ENCODE data around the gene LRIG3.

Gene LRIG3

GRCh38 chr12:58932806-58933681, 12.7 kb upstream of the LRIG3 start:
- DNase-seq = no peak

GRCh38 chr12:58931518-58931917, 11.2 kb upstream of the LRIG3 start:
- no peak for DNase-seq

GRCh38 chr12:58930770-58931324, 10.5 kb upstream of the LRIG3 start:
- DNase-seq = no peak

GRCh38 chr12:58927120-58927519, 6.8 kb upstream of the LRIG3 start:
- DNase-seq = no peak

- no peak for DNase-seq
Measured at GRCh38 chr12:58926586-58926985, 6.3 kb upstream of the LRIG3 start.

GRCh38 chr12:58925751-58926150, 5.4 kb upstream of the LRIG3 start:
- DNase-seq = no peak

GRCh38 chr12:58925111-58925611, 4.9 kb upstream of the LRIG3 start:
- no peak for DNase-seq

- DNase-seq = no peak
Measured at GRCh38 chr12:58924652-58925051, 4.3 kb upstream of the LRIG3 start.

GRCh38 chr12:58923781-58924180, 3.5 kb upstream of the LRIG3 start:
- DNase-seq = no peak

GRCh38 chr12:58922849-58923248, 2.5 kb upstream of the LRIG3 start:
- no peak for DNase-seq

- DNase-seq = no peak
Measured at GRCh38 chr12:58920961-58921861, 907 bp upstream of the LRIG3 start.

- peak; percentile 75 for DNase-seq
Measured at GRCh38 chr12:58919231-58920101, 838 bp downstream of the LRIG3 start.

- DNase-seq = no peak
Measured at GRCh38 chr12:58918469-58918844, 1.8 kb downstream of the LRIG3 start.

GRCh38 chr12:58917699-58918468, 2.4 kb downstream of the LRIG3 start:
- DNase-seq = no peak

- peak; percentile 81 for DNase-seq
Measured at GRCh38 chr12:58916921-58917511, 3.3 kb downstream of the LRIG3 start.

- DNase-seq = no peak
Measured at GRCh38 chr12:58916161-58916621, 4.1 kb downstream of the LRIG3 start.

GRCh38 chr12:58915634-58916033, 4.7 kb downstream of the LRIG3 start:
- DNase-seq = peak; percentile 89

GRCh38 chr12:58915037-58915436, 5.3 kb downstream of the LRIG3 start:
- no peak for DNase-seq

GRCh38 chr12:58914457-58914856, 5.8 kb downstream of the LRIG3 start:
- no peak for DNase-seq

GRCh38 chr12:58907391-58907790, 12.9 kb downstream of the LRIG3 start:
- peak; percentile 77 for DNase-seq

- DNase-seq = no peak
Measured at GRCh38 chr12:58906917-58907316, 13.4 kb downstream of the LRIG3 start.
